HG03064 (cell line): ENCODE results near the gene CDKN2D.
A peak's percentile ranks its signal among the peaks of the same experiment; 100 is the strongest.

Experiments
- ATAC-seq: cut with Tn5 transposase; IDR thresholded peaks from one replicate; pipeline ENCODE4 v1.9.1; 2021; ENCODE audit warnings: low read depth; ENCODE audit not compliant: unreplicated experiment

CDKN2D gene

DNA sequence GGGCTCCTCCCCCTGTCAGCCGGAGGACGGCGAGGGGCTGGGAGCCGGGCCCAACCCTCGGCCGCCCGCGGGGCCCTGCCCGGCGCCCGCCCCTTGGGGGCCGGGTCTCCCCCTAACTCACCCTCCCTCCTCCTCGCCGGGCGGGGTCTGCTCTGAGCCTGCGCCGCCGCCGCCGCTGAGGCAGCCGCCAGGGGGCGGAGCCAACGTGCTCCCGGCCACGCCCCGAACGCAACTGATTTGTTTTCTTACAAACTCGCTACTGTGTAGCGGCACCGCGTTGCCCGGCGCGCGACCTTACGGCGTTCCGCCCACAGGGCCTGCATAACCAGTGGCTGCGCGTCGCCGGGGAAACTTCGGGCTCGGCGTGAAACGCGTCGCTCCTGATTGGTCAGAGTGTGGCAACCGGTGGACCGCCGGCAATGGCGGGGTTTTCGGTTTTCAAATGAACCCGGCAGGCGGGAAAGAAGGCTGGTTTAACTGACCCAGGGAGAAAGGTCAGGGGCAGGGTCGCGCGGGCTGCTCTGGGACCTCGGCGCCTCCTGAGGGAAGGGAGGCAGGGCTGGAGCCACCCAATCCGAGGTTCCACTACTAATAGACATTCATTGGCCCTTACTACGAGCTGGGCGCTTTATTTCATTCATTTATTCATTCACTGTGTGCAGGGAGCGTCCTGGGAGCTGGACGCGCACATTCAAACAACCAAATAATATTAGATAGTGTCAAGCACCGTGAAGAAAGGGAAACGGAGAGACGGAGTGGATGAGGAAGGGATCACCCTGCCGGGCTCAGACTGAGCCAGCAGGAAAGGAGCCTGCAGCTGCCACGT lies at the start of gene CDKN2D:
TSS of gene CDKN2D (minus strand) at position 154 of the 826 bp plus-strand sequence. CDS start 326 bp downstream, outside the sequence.
- ATAC-seq = peak; percentile 57

DNA sequence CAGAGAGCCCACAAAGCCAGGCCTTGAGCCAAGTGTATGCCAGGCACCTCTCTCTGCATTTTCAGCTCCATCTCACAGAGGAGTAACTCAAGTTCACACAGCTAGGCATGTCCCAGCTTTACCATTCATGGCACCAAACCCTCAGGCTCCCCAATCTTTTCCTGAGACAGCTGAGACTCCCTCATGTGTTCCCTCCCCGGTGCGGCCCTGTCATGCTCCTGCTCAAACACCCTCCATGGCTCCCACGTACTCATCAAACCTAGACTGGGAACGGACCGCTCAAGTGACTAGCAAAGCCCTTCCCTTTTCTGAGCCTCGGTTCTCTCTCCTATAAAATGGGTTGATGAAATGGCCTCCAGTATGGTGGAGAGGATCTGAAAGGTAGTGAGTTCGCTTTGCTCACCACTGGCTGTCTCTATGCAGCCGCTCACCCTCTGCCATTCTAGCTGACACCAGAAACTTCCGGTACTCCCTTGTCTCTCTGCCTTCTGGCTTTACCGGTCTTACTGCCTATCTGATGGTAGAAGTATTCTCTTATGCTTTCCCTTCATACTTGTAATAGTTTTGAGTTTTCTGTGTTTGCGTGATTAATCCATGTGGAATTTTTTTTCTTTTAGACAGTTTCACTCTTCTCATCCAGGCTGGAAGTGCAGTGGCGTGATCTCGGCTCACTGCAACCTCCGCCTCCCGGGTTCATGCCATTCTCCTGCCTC lies 48.8 kb upstream of the CDKN2D start:
- no peak for ATAC-seq

DNA sequence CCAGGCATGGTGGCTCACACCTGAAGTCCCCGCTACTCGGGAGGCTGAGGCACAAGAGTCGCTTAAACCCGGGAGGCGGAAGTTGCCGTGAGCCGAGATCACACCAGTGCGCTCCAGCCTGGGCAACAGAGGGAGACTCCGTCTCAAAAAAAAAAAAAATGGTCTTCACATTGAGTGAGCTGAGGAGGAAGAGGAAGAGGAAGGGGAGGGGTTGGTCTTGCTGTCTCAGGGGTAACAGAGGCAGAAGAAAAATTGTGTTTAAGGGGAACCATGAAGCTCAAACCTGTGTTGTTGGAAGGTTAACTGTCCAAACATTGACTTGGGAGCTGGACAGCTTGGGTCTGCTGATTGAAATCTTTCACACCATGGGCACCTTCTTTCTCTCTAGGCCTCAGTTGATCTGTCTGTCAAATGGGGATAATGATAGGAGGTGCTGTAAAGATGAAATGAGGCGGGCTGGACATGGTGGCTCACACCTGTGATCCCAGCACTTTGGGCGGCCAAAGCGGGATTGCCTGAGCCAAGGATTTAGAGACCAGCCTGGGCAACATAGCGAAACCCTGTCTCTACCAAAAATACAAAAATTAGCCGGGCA lies 46.7 kb upstream of the CDKN2D start:
- ATAC-seq = no peak

DNA sequence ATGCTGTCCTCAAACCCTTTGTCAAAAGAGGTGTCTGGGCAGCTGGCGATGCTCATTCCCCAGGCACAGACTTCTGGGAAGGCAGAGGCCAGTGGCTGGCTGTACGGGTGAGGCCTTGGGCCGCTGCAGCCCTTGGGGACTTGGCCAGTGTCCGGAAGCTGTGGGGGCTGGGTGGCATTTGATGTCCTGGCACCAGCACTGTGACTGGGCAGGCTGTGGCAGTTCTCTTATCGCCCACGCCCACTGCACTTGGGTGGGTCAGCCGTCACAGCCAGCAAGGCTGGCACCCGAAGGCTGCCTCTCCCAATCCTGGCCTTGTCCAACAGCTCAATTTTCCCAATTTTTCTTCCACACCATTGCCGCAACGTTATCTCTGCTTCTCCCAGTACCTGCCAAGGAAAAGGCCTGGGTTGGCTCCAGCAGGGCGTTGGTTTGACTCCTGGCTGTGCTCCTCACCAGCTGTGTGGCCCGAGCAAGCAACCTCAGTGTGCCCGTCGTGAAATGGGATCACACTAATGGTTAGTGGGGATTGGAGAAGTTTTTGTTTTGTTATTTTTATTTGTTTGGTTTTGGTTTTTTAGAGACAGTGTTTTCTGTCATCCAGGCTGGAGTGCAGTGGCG lies 43.8 kb upstream of the CDKN2D start:
- no peak for ATAC-seq

DNA sequence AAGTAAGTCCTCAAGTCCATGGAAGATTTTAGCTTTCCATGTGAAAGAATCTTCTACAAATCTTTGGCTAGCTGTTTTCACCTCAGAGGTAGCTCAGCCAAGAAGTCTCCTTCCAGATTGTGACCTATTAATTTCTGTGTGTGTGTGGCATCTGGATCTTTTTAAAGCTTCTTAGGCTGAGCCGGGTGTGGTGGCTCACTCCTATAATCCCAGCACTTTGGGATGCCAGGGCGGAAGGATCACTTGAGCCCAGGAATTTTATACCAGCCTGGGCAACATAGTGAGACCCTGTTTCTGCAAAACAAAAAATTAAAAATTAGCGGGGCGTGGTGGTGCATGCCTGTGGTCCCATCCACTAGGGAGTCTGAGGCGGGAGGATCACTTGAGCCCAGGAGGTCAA lies 43.1 kb upstream of the CDKN2D start:
- ATAC-seq = no peak

DNA sequence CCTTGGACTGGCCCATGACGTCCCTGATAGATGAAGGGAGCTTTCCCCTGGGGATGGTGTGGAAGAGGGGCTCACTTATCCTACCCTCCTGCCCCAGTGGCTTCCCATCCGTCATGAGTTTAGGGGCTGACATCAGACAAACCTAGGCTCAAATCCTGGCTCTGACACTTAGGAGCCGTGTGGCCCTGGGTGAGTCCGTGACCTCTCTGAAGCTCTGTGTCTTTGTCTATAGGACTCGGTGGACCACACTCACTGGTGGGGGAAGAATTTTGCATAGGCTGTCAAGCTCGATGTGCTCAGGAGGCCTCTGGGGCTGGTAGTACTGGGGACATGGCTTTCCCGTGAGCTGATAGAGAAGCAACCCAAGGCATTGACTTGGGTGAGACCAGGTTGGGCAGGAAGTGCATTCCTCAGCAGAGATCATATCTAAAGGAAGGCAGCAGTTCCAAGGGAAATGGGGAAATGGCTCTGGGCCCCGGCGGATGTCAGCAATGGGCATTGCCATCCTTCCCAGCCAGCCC lies 35.7 kb upstream of the CDKN2D start:
- ATAC-seq = no peak

DNA sequence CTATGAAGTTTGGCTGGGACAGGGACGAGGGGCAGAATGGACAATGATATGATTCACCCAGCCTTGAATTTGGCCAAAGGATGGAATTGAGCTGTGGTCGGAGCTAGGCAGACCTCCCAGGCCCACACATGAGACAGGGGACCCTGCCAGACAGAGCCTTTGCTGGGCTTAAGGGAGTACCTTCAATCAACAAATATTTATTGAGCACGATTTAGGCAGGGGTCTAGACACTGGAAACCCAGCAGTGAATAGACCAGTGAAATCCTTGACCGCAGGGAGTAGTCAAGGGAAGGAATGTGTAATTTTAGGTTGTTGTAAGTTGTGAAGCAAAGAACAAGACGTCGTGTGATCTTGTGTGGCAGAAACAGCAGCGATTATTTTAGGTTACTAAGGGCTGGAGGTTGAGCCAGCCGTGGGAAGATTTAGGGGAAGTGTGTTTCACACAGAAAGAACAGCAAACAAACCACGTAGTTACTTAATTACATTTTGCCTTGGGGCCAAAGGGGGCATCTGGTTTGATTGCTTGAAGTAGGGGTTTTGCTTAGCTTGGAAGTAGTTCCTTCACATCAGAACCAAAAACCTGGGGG lies 35.2 kb upstream of the CDKN2D start:
- ATAC-seq = no peak

DNA sequence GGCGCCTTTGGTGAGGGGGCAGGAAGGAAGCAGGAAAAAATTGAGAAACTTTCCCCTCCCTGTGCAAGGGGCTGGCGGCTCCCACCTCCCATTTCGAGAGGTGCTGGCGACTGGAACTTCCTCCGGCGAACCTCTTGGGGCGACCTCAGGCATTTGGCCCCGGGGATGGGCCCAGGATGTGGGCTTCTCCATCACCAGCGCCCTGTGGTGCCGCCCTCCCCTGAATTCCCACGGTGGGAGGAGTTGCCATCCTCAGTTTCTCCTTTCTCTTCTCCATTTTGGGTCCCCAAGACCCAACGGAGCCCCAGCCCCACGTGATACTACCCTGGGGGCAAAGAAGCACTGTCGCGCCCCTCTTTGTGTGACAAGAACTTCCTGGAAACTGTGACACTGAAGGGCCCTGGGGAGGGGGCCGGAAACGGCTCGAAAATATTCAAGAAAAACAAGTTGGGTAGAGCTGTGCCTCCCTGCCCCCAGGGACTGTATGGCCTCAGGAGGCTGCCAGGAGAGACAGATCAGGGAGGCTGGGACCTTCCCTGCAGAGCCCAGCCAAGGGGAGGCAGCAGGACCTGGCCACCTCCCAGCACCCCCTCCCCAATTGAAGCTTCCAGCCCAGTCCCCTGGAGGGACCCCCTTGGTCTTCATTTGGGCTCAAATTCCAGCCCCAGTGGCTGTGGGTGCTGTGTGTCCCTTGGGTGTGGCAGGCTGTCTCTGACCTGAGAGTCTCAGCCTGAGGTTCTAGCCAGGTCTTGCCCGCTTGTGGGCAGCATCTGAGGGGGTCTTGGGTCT lies 34.5 kb upstream of the CDKN2D start:
- ATAC-seq = no peak

DNA sequence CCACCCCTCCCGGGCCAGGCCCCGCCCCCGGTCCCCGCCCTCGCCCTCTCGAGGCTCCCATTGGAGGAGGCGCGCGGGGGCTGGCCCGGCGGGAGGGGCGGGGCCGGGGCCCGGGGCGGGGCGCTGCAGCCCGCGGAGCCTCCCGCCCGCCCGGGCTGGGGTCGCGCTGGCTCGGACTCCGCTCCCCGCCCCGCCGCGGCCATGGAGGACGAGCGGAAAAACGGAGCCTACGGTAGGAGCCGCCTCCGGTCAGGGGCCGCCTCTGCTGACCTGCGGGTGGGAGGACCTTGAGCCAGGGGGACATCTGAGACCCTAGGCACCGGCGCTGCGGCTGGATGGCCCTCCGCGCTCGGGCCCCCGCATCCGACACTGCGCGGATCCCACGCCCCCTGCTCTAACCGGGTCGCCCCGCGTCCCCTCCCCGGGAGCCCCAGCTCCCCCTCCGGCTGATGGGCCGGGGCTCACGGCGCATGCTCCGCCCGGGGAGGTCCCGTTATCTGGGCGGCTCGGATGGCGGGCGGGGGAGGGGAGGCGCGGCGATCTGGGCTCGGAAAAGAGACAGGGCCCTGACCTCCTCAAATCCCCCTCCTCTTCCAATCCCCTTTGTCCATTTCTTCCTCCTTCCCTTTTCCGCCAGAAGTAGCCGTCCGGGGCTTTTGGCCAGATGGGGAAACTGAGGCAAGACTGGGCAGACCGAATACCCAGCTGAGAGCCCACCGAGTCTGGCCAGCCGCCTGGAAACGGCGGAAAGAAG lies 33.7 kb upstream of the CDKN2D start:
- peak; percentile 43 for ATAC-seq

DNA sequence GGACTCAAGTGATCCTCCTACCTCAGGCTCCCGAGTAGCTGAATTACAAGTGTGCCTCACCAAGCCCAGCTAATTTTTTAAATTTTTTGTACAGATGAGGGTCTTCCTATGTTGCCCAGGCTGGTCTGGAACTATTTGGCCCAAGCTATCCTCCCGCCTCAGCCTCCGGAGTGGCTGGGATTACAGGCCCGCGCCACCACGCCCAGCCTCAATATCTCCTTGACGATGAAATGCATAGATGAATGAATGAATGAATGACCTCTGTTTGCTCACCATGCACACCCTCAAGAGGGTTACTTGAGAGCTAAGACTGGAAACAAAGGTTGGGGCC lies 33.2 kb upstream of the CDKN2D start:
- no peak for ATAC-seq

DNA sequence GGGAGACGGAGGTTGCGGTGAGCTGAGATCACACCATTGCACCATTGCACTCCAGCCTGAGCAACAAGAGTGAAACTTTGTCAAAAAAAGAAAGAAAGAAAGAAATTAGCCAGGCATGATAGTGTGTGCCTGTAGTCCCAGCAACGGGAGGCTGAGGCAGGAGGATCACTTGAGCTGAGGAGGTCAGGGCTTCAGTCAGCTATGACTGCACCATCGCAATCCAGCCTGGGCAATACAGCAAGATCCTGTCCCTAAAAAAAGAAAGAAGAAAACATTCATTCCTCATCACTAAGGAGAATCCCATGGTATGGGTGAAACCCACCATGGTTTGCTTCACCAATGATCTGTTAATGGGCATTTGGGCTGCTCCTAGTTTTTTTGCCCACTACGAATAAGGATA lies 31.4 kb upstream of the CDKN2D start:
- no peak for ATAC-seq

DNA sequence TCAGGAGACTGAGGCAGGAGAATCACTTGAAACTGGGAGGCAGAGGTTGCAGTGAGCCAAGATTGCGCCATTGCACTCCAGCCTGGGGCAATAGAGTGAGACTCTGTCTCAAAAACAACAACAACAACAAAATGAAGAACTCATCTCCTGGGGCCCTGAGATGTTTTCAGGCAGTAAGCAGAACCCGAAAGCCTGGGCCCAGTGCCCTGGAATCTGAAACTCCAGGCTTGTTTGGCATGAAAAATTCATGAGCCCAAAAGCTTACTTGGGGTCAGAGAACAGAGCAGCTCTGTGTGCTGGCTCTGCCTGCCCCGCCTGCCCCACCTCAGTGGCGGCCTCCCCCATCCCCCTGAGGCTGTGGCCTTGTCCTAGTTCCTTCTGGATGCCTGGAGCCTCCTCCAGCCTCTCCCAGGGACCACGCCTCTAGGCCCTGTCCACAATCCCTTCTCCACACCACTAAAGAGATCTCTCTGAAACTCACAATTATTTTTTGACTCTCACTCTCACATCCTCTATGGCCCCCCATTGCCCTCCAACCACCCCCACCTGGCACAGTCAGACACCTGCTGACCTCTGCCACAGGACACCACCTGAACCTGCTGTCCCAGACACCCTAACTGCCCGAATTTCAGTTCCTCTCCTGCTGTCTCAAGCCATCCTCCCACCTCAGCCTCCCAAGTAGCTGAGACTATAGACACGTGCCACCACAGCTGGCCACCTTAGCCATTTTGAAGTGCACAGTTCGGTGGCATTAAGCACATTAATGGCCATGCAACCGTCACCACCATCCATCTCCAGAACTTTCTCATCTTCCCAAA lies 25.2 kb upstream of the CDKN2D start:
- ATAC-seq = no peak

DNA sequence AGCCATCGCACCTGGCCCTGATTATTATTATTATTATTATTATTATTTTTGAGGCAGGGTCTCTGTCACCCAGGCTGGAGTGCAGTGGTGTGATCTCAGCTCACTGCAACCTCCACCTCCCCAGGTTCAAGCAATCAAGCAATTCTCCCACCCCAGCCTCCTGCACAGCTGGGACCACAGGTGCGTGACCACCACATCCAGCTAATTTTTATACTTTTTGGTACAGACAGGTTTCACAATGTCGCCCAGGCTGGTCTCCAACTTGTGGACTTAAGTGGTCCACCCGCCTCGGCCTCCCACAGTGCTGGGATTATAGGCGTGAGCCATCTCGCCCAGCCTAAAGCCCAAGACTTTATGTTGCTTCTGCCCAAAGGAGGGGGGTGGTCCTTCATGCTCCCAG lies 24.4 kb upstream of the CDKN2D start:
- ATAC-seq = no peak

DNA sequence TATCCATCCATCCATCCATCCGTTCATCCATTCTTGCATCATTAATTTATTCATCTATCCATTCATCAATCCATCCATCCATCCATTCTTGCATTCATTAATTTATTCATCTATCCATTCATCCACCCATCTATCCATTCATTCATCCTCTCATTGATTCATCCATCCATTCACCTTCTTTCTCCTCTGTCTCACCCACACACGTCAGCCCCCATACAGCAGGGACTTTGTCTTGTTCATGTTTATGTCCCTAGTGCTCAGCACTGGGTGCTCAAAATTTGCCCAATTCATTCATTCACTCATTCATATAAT lies 19.0 kb upstream of the CDKN2D start:
- ATAC-seq = no peak

DNA sequence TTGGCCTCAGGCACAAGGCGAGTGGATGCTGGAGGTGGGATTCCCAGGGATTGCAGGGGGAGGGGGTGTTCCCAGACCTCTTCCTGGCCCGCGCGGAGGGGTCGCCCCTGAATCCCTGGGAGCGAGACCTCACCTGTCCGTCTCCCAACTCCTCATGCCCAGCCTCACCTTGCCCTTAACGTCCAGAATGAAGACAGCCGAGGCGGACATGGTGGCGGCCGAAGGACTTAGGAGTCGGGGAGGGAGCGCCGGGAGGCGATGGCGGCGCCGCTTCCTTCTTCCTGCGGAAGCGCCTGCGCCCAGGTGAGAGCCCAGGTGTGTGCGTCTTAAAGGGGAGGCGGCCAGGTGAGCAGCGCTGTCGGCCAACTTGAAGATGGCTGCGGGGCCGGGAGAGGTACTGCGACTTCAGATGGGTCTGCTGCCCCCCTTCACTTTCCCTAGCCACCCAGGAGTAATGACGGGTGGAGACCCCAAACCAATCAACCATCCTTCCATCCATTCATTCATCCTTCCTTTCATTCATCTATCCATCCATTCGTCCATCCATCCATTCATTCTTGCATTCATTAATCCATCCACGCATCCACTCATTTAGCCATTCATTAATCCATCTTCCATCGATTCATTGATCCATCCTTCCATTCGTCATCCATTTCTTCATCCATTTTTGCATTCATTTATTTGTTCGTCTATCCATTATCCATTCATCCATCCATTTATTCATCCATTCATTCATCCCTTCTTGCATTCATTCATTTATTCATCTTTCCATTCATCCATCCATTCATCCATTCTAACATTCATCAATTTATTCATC lies 18.5 kb upstream of the CDKN2D start, which contains the start of gene AP1M2:
TSS of gene AP1M2 (minus strand) at position 291 of the 817 bp plus-strand sequence. CDS start at position 210, 81 bp downstream.
- no peak for ATAC-seq

DNA sequence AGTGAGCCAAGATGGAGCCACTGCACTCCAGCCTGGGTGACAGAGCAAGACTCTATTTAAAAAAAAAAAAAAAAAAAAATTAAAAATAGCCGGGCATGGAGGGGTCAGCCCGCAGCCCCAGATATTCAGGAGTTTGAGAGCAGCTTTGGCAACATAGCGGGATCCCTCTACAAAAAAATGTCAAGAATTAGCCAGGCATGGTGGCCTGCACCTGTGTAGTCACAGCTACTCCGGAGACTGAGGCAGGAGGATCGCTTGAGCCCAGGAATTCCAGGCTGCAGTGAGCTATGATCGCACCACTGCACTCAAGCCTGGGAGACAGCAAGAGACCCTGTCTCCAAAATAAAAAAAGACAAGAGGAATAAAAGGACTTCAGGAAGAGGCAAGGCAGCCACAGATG lies 17.6 kb upstream of the CDKN2D start:
- no peak for ATAC-seq

DNA sequence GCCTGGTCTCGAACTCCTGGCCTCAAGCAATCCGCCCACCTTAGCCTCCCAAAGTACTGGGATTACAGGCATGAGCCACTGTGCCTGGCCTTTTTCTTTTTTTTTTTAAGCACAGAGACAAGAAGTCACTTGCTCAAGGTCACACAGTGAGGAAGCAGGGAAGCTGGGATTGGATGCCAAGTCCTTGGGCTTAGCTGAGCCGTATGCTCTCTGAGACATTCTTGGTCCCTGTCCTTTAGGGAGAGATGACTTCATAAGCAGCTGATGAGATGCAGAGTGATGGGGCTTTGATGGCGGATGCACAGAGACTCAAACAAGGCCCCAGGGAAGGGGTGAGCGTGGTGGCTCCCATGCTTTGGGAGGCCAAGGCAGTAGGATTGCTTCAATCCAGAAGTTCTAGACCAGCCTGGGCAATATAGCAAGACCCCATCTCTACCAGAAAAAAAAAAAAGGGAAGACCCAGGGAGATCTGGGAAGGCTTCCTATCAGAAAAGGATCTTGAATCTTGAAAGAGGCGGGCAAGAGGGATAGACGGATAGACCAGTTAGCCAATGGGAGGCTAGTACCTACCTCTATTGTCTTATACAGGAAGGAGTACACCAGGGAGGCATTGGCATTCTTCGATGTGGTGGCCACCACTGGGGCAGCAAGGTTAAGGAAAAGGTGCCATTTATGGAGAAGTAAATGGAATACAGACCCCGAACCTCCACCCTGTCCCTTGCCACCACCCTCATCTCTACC lies 14.4 kb upstream of the CDKN2D start:
- ATAC-seq = no peak
